ENCODE measurements around the gene ETF1.

ETF1 gene

GRCh38 chr5:138559937-138560336, 16.9 kb upstream of the ETF1 start:
- TF ChIP-seq REST (IDR thresholded peaks at IDR 0.05; ENCODE audit: insufficient read depth in 1 of 2, low read depth in 2 of 2, low read length in 2 of 2) (no peak), SIN3A (IDR thresholded peaks at IDR 0.05; ENCODE audit: borderline replicate concordance, insufficient read depth, low read length) (no peak), FOXP2 (optimal IDR thresholded peaks at IDR 0.05; ENCODE audit: borderline replicate concordance, extremely low read depth, extremely low read length, insufficient read depth) (no peak), POLR2AphosphoS5 (IDR thresholded peaks at IDR 0.05; ENCODE audit: low read depth, low read length) (no peak), TAF1 (IDR thresholded peaks at IDR 0.05; ENCODE audit: borderline replicate concordance, insufficient read depth, low read length) (no peak)

- TF ChIP-seq SIN3A (IDR thresholded peaks at IDR 0.05; ENCODE audit: borderline replicate concordance, insufficient read depth, low read length) (no peak), TAF1 (IDR thresholded peaks at IDR 0.05; ENCODE audit: borderline replicate concordance, insufficient read depth, low read length) (no peak), FOXP2 (optimal IDR thresholded peaks at IDR 0.05; ENCODE audit: borderline replicate concordance, extremely low read depth, extremely low read length, insufficient read depth) (no peak)
Observed at GRCh38 chr5:138557677-138558076, 14.6 kb upstream of the ETF1 start.

GRCh38 chr5:138554143-138554542, 11.1 kb upstream of the ETF1 start:
- no peak for TF ChIP-seq REST (IDR thresholded peaks at IDR 0.05; ENCODE audit: insufficient read depth in 1 of 2, low read depth in 2 of 2, low read length in 2 of 2)
- no peak for TF ChIP-seq TAF1 (IDR thresholded peaks at IDR 0.05; ENCODE audit: borderline replicate concordance, insufficient read depth, low read length)
- no peak for TF ChIP-seq SIN3A (IDR thresholded peaks at IDR 0.05; ENCODE audit: borderline replicate concordance, insufficient read depth, low read length)
- no peak for TF ChIP-seq FOXP2 (optimal IDR thresholded peaks at IDR 0.05; ENCODE audit: borderline replicate concordance, extremely low read depth, extremely low read length, insufficient read depth)
- TF ChIP-seq POLR2AphosphoS5 (IDR thresholded peaks at IDR 0.05; ENCODE audit: low read depth, low read length) = no peak

- TF ChIP-seq REST (IDR thresholded peaks at IDR 0.05; ENCODE audit: insufficient read depth in 1 of 2, low read depth in 2 of 2, low read length in 2 of 2) = no peak
- no peak for TF ChIP-seq FOXP2 (optimal IDR thresholded peaks at IDR 0.05; ENCODE audit: borderline replicate concordance, extremely low read depth, extremely low read length, insufficient read depth)
- TF ChIP-seq TAF1 (IDR thresholded peaks at IDR 0.05; ENCODE audit: borderline replicate concordance, insufficient read depth, low read length) = no peak
- TF ChIP-seq SIN3A (IDR thresholded peaks at IDR 0.05; ENCODE audit: borderline replicate concordance, insufficient read depth, low read length) = 0 out of 2 replicates have a peak, but pooled peaks have one; percentile 14
- TF ChIP-seq POLR2AphosphoS5 (IDR thresholded peaks at IDR 0.05; ENCODE audit: low read depth, low read length) = peak; percentile 74
Observed at GRCh38 chr5:138553437-138554095, 10.5 kb upstream of the ETF1 start.

- TF ChIP-seq REST (IDR thresholded peaks at IDR 0.05; ENCODE audit: insufficient read depth in 1 of 2, low read depth in 2 of 2, low read length in 2 of 2) (no peak), FOXP2 (optimal IDR thresholded peaks at IDR 0.05; ENCODE audit: borderline replicate concordance, extremely low read depth, extremely low read length, insufficient read depth) (no peak), TAF1 (IDR thresholded peaks at IDR 0.05; ENCODE audit: borderline replicate concordance, insufficient read depth, low read length) (no peak), SIN3A (IDR thresholded peaks at IDR 0.05; ENCODE audit: borderline replicate concordance, insufficient read depth, low read length) (no peak), POLR2AphosphoS5 (IDR thresholded peaks at IDR 0.05; ENCODE audit: low read depth, low read length) (no peak)
Observed at GRCh38 chr5:138552657-138553056, 9.6 kb upstream of the ETF1 start.
